Measurements from ENCODE around the gene OR5K1.

Gene OR5K1

GRCh38 chr3:98457543-98457942 lies 5.5 kb upstream of the OR5K1 start:
- Histone ChIP-seq H3K27ac (ENCODE audit: low read depth, low read length, poor library complexity, severe bottlenecking) (no peak overlapping the region), H3K79me2 (ENCODE audit: insufficient read depth, low read length) (no peaks in the 10 kb centered on the region), H3K4me3 (ENCODE audit: low read depth, low read length, poor library complexity, severe bottlenecking) (no peak overlapping the region), H3K4me2 (ENCODE audit: low read length) (no peak overlapping the region), H3K4me1 (ENCODE audit: insufficient read depth, low read length, severe bottlenecking) (no peaks in the 10 kb centered on the region), H2AFZ (ENCODE audit: low read length) (no peak overlapping the region), H3K9me2 (ENCODE audit: low read depth, low read length) (no peaks in the 10 kb centered on the region), H3K36me3 (ENCODE audit: insufficient read depth, low read length) (no peaks in the 10 kb centered on the region), H3K9me3 (ENCODE audit: low read length) (no peaks in the 10 kb centered on the region), H3F3A (ENCODE audit: insufficient read depth, low read length) (no peaks in the 10 kb centered on the region), H3K27me3 (ENCODE audit: insufficient read depth, low read length) (no peaks in the 10 kb centered on the region), H3K9ac (ENCODE audit: low read length) (no peak overlapping the region), H4K20me1 (ENCODE audit: insufficient read depth, low read length) (no peaks in the 10 kb centered on the region)
- no peak for TF ChIP-seq CTCF (IDR thresholded peaks at IDR 0.05; ENCODE audit: low read length)
- no peak for TF ChIP-seq EZH2 (IDR thresholded peaks at IDR 0.05; ENCODE audit: borderline replicate concordance, low read length)

DNA sequence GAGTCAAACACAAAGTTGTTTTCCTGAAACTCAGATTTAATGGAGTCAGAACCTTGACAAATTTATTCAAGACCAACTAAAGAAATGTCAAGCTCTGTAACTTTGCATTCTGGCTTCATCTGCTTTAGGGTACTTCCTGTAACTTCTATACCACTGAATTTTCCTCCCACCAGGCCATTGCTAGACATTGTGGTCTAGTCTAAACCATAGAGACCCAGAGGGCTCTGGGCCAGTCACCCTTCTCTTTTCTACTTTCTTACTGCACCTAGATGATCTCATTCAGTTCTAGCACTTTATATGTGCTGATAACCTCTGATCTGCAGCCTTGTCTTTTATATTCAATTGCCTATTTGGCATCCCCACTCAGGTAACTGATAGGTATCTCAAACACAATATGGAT lies 2.8 kb upstream of the OR5K1 start:
- Histone ChIP-seq H3K36me3 (ENCODE audit: insufficient read depth, low read length) (no peaks in the 10 kb centered on the region), H3F3A (ENCODE audit: insufficient read depth, low read length) (no peaks in the 10 kb centered on the region)
- TF ChIP-seq CTCF (IDR thresholded peaks at IDR 0.05; ENCODE audit: low read length) = no peak
- no peak for TF ChIP-seq EZH2 (IDR thresholded peaks at IDR 0.05; ENCODE audit: borderline replicate concordance, low read length)

GRCh38 chr3:98482717-98483482 lies 19.9 kb downstream of the OR5K1 start:
- H3K36me3 ChIP-seq (ENCODE audit: insufficient read depth, low read length) = no peaks in the 10 kb centered on the region
- no peak overlapping the region for H3K27ac ChIP-seq (ENCODE audit: low read depth, low read length, poor library complexity, severe bottlenecking)
- no peak overlapping the region for H3K4me3 ChIP-seq (ENCODE audit: low read depth, low read length, poor library complexity, severe bottlenecking)
- no peaks in the 10 kb centered on the region for H4K20me1 ChIP-seq (ENCODE audit: insufficient read depth, low read length)
- H3F3A ChIP-seq (ENCODE audit: insufficient read depth, low read length) = no peaks in the 10 kb centered on the region
- no peaks in the 10 kb centered on the region for H3K27me3 ChIP-seq (ENCODE audit: insufficient read depth, low read length)
- no peaks in the 10 kb centered on the region for H3K79me2 ChIP-seq (ENCODE audit: insufficient read depth, low read length)
- H3K4me1 ChIP-seq (ENCODE audit: insufficient read depth, low read length, severe bottlenecking) = no peaks in the 10 kb centered on the region
- H3K4me2 ChIP-seq (ENCODE audit: low read length) = no peak overlapping the region
- no peak for TF ChIP-seq EZH2 (IDR thresholded peaks at IDR 0.05; ENCODE audit: borderline replicate concordance, low read length)
- no peak for TF ChIP-seq CTCF (IDR thresholded peaks at IDR 0.05; ENCODE audit: low read length)
- no peak overlapping the region for H3K9ac ChIP-seq (ENCODE audit: low read length)
- no peaks in the 10 kb centered on the region for H3K9me2 ChIP-seq (ENCODE audit: low read depth, low read length)
- H2AFZ ChIP-seq (ENCODE audit: low read length) = no peak overlapping the region
- H3K9me3 ChIP-seq (ENCODE audit: low read length) = no peaks in the 10 kb centered on the region

More for the DNA sequence above, 2.8 kb upstream of the OR5K1 start:
- Histone ChIP-seq H3K9me2 (ENCODE audit: low read depth, low read length) (no peaks in the 10 kb centered on the region), H3K4me1 (ENCODE audit: insufficient read depth, low read length, severe bottlenecking) (no peaks in the 10 kb centered on the region), H3K79me2 (ENCODE audit: insufficient read depth, low read length) (no peaks in the 10 kb centered on the region), H3K9me3 (ENCODE audit: low read length) (no peaks in the 10 kb centered on the region), H3K27ac (ENCODE audit: low read depth, low read length, poor library complexity, severe bottlenecking) (no peak overlapping the region), H3K4me3 (ENCODE audit: low read depth, low read length, poor library complexity, severe bottlenecking) (no peak overlapping the region), H4K20me1 (ENCODE audit: insufficient read depth, low read length) (no peaks in the 10 kb centered on the region), H2AFZ (ENCODE audit: low read length) (no peak overlapping the region), H3K27me3 (ENCODE audit: insufficient read depth, low read length) (no peaks in the 10 kb centered on the region), H3K9ac (ENCODE audit: low read length) (no peak overlapping the region), H3K4me2 (ENCODE audit: low read length) (no peak overlapping the region)

Measured in OCI-LY1 (cell line).